Measurements from ENCODE around the gene ZMYM2. TPM values are rescaled to one million over a fixed set of nuclear protein-coding genes. Genes with fewer than 3 reads are reported as not detected.

The ZMYM2 gene
- total and polyA plus RNA-seq, 7 donors: 6.7 to 42.8 (median 25.4) TPM

GRCh38 chr13:20074966-20075365 lies 116.4 kb downstream of the ZMYM2 start:
- Histone ChIP-seq H3K27ac (no peak overlapping the region), H3K4me1 (peaks cover 7% of the 10 kb centered on the region), H3K9me3 (no peaks in the 10 kb centered on the region), H3K36me3 (ENCODE audit: insufficient read depth in 1 of 2, low read depth in 1 of 2) (peaks cover 0 to 46% of the 10 kb centered on the region in 2 donors), H3K4me3 (no peak overlapping the region), H3K27me3 (ENCODE audit: insufficient read depth in 3 of 3, low read length in 2 of 3) (no peaks in the 10 kb centered on the region)
- intact Hi-C loops (cut with DNase I): no loop called here
- DNase-seq: no peak
- no peak for ATAC-seq
- WGBS, 3 donors: 50 to 66% (median 60%) methylated on average over 1 of the region's 1 CpG
- no peak for TF ChIP-seq CTCF (IDR thresholded peaks at IDR 0.05)

GRCh38 chr13:20077086-20077485 lies 118.6 kb downstream of the ZMYM2 start:
- Histone ChIP-seq H3K9me3 (no peaks in the 10 kb centered on the region), H3K4me3 (no peak overlapping the region), H3K27me3 (ENCODE audit: insufficient read depth in 3 of 3, low read length in 2 of 3) (no peaks in the 10 kb centered on the region), H3K36me3 (ENCODE audit: insufficient read depth in 1 of 2, low read depth in 1 of 2) (peaks cover 0 to 33% of the 10 kb centered on the region in 2 donors), H3K4me1 (peaks cover 8% of the 10 kb centered on the region), H3K27ac (no peak overlapping the region)
- DNase-seq (no peak), ATAC-seq (no peak)
- no peak for TF ChIP-seq CTCF (IDR thresholded peaks at IDR 0.05)
- intact Hi-C loops (cut with DNase I): no loop called here
- WGBS, 3 donors: 91 to 98% (median 95%) methylated on average over 2 of the region's 2 CpGs

- intact Hi-C loops (cut with DNase I): no loop called here
- H3K9me3 ChIP-seq: no peaks in the 10 kb centered on the region
- no peak overlapping the region for H3K27ac ChIP-seq
- H3K27me3 ChIP-seq (ENCODE audit: insufficient read depth in 3 of 3, low read length in 2 of 3): no peaks in the 10 kb centered on the region
- peaks cover under 1 to 50% of the 10 kb centered on the region in 2 donors for H3K36me3 ChIP-seq (ENCODE audit: insufficient read depth in 1 of 2, low read depth in 1 of 2)
- DNase-seq (no peak), ATAC-seq (peak; percentile 64 to 98 (median 93))
- H3K4me3 ChIP-seq: no peak overlapping the region
- no peak for TF ChIP-seq CTCF (IDR thresholded peaks at IDR 0.05)
- peaks cover 8% of the 10 kb centered on the region for H3K4me1 ChIP-seq
- WGBS, 3 donors: 91 to 93% (median 92%) methylated on average over 7 of the region's 7 CpGs
These were observed 122.0 kb downstream of the ZMYM2 start for GRCh38 chr13:20080377-20081164.

GRCh38 chr13:20090349-20090748 lies 131.8 kb downstream of the ZMYM2 start:
- no peak overlapping the region for H3K4me3 ChIP-seq
- H3K36me3 ChIP-seq (ENCODE audit: insufficient read depth in 1 of 2, low read depth in 1 of 2): peaks cover 3 to 23% of the 10 kb centered on the region in 2 donors
- intact Hi-C loops (cut with DNase I): loop anchor here in 1 of 2 donors (5.0 kb wide), 1 partner anchor 72 kb away; the partner anchor contains the start of gene GJA3
- DNase-seq (no peak), ATAC-seq (peak in 2 of 4 donors; percentile 49 to 61)
- H3K27ac ChIP-seq: no peak overlapping the region
- H3K27me3 ChIP-seq (ENCODE audit: insufficient read depth in 3 of 3, low read length in 2 of 3): peaks cover 0 to 2% (median under 1%) of the 10 kb centered on the region in 3 donors
- no peaks in the 10 kb centered on the region for H3K4me1 ChIP-seq
- no peak for TF ChIP-seq CTCF (IDR thresholded peaks at IDR 0.05)
- WGBS, 3 donors: 65 to 73% (median 71%) methylated on average over 1 of the region's 1 CpG
- H3K9me3 ChIP-seq: no peaks in the 10 kb centered on the region

All from psoas muscle (tissue), 8 donors.